Retina (tissue), 1 donor: Measurements from ENCODE around the gene DDX4.
A peak's percentile ranks its signal among the peaks of the same experiment; 100 is the strongest.
"Not testable (repeated sequence)": the region's sequence is repeated elsewhere in the genome, so short reads cannot be mapped to it uniquely, and the experiment has no call there.

Source experiments
- DNase-seq: peaks from one replicate; pipeline ENCODE4 v3.0.0-alpha.2; 2016

Gene DDX4

DNA sequence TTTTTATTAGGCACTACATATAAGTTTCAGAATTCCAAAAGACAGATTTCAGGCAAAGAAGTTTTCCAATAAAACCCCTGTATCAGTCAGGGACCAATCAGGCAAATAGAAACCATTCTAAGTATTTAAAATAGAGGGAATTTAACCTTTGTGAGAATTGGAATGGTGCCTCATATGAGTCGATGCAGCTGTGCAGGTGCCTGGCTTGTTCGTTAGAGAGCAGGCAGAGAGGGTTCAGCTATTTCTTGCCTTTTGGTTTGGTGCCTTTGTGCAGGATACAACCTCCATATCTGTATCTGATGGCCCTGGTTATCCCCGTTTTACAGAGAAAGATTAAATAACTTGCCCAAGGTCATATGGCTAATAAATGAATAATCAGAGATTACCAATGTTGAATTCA, 6.0 kb upstream of the DDX4 start:
- DNase-seq, result no peak

DNA sequence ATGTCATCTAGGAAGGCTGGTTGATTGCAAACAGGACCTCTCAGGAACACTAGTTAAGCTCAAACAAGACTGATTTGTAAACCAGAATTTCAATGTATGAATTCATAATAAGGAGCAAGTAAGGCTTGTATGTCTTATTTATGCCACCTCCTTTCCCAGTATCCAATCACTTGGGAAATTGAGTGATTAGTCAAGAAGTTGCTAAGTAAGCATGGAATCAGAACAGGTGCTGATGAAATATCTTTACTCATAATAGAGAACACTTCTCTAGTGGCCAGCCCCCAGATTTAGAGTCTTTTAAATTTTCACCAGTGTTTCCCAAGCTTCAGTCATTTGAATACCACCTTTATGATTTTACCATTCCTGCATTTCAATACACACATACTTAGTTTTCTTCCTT, 5.3 kb upstream of the DDX4 start:
- DNase-seq, result no peak

DNA sequence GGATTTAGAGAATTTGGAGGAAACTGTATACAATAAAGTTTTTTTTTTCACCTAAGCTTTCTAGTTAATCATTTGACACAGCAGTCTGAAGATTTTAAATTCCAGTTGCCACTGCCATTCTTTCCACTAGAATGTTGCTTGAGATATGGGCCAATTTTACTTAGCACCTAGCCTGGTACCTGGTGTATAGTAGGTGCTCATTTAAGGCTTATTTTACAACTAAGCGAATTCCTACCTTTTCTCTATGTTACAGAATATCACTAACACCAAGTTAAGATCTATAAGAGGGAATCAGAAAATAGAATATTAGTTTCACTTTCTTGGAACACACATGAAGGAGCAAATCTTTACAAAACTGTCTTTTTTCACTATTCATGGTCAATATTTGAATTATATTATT, 3.2 kb upstream of the DDX4 start:
- DNase-seq, result no peak

- no peak for DNase-seq
These were observed 4.9 kb downstream of the DDX4 start for GRCh38 chr5:55742778-55743177.

DNA sequence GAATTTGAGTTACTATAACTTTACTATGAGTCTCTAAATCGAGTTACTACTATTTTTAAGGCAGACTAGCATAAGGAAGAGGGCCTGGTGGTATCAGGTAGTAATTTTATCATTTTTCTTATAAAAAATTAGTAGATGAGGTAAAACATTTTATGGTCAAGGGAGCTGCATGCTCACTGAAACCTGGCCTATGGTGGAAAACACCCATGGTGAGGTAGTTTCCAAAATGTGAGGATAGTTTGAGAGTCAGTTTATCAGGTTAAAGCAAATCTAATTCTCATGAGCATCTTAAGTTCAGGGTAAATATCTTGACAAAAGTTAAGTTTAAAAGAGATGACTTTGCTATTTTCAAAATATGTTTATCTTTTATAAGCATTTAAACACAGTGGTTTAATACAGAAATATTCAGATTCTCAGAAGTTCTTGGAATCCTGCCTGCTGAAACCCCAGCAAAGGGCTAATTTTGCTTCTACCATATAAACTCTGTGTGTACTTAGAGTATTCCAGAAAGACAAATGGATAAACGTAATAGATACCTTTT, 10.0 kb downstream of the DDX4 start:
- DNase-seq, result no peak

DNA sequence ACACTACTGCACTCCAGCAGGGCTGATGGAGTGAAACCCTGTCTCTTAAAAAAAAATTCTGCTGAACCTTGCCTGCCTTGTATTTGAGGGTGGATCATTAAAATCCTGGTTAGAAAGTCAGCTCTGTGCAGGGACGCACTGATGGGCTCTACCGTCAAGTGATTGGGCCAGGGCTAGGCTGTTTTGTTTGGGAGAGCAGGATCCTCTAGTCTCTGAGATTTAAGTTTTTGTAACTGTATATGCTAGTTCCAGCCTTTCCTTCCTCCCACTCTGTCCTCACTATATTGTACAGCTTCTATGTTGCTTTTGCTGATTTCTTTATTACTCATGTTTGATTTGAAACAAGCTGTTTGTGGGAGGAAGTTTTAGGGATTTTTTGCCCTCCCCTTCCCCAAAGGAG, 11.5 kb downstream of the DDX4 start:
- no peak for DNase-seq

GRCh38 chr5:55750063-55750462, 12.2 kb downstream of the DDX4 start:
- DNase-seq, result no peak

GRCh38 chr5:55750499-55750898, 12.6 kb downstream of the DDX4 start:
- no peak for DNase-seq

GRCh38 chr5:55758231-55758630, 20.4 kb downstream of the DDX4 start:
- DNase-seq, result no peak

GRCh38 chr5:55758714-55759113, 20.9 kb downstream of the DDX4 start:
- no peak for DNase-seq

DNA sequence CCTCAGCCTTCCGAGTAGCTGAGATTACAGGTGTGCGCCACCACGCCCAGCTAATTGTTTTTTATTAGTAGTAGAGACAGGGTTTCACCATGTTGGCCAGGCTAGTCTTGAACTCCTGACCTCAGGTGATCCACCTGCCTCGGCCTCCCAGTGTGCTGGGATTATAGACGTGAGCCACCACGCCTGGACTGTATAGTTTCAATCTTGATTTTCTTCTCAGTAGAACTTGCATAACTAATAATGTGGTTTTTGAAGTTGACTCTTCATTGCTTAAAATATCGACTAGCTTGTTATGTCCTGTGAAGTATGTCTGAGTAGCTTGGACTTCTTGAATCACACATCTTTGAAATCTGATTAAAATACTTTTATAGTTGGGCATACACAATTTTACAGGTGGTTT, 23.9 kb downstream of the DDX4 start:
- not testable (repeated sequence) for DNase-seq

DNA sequence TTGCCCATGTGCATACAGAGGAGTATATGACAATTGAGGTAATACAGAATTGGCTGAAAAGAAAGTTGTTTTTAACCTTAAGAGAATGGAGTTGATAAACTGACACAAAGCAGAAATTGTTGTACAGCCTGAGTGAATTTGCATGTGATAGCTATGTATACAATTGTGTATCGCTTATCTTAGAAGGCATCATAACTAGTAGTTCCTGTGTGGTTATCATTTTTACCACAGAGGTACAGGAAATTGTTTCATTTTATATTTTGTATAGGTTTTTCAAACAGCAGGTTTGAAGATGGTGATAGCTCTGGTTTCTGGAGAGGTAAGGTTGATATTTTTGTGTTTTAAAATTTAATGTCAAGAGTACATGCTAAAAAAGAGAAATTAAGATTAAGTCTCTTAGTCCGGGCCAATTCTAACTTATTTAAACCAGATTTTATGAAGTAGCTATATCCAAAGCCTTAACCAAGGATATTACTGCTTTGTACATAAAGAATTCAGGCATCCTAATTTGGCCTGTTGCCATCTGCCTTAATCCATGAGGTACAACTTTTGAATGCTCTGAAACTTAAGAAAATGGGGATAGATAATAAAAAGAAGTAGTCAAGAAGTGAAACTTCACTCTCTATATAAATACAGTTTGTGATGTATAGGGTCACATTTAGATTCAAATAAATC, 26.0 kb downstream of the DDX4 start:
- no peak for DNase-seq

DNA sequence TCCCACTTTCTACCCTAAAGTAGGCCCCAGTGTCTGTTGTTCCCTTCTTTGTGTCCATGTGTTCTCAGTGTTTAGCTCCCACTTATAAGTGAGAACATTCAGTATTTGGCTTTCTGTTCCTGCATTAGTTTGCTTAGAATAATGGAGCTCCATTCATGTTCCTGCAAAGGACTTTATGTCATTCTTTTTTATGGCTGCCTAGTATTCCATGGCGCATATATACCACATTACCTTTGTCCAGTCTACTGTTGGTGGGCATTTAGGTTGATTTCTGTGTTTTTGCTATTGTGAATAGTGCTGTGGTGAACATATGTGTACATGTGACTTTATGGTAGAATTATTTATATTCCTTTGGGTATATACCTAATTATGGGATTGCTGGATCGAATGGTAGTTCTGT, 30.4 kb downstream of the DDX4 start:
- DNase-seq, result no peak

- DNase-seq, result no peak
These were observed 33.4 kb downstream of the DDX4 start for GRCh38 chr5:55771175-55771655.

- no peak for DNase-seq
These were observed 35.2 kb downstream of the DDX4 start for GRCh38 chr5:55773057-55773456.

- no peak for DNase-seq
These were observed 39.5 kb downstream of the DDX4 start for GRCh38 chr5:55777332-55777731.

- no peak for DNase-seq
These were observed 63.1 kb downstream of the DDX4 start for GRCh38 chr5:55800924-55801323.

GRCh38 chr5:55808814-55809213, 71.0 kb downstream of the DDX4 start:
- DNase-seq, result not testable (repeated sequence)

- DNase-seq, result not testable (repeated sequence)
These were observed 78.1 kb downstream of the DDX4 start for GRCh38 chr5:55815939-55816338.

DNA sequence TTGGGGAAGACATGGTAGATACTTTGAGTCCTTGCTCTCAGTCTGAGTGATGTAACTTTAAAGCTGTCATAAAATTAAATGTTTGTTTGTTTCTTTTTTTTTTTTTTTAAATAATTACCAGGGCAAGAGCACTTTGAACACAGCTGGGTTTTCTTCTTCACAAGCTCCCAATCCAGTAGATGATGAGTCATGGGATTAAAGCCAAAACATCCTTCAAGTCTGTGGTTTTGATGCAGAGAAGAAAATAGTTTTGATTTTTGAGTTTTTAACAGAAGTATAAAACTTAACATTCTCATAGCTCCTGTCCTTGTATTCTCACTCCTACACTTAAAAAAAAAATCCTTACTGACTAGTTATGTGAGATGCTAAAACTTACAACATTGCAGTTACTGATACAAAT, 78.5 kb downstream of the DDX4 start:
- DNase-seq, result no peak

DNA sequence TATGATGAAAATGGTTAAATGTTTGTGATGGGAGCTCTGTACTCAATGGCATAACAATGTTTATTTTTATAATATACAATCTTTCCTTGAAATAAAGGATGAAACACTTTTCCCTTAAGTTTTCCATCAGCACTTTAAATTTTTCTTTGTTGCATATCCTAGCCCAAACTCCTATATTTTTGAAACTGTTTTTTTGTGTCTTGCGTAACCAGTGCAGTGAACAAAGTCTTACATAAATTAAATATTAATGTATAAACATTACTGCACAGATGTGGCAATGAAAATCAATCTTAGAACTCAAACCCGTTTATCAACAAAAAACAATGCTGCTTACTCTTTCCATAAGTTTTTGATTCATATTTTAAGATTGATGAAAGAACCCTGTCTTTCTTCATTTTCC, 79.2 kb downstream of the DDX4 start:
- DNase-seq, result no peak

DNA sequence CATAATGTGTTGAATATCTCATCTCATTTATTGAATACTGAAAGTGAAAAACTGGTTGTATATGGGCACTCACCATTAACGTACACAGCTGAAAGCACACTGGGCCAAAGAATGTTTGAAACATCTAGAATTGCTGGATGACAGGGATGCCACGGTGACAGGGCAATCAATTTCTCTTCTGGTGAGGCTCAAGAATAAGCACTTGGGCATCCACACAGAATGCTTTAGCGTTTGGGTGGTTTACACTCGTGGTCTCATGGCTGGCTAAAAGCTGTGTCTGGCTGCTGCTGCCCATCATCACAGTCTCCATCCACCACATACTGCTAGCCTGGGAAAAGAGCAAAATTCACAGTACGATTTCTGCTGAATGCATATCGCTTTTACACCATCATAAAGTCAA, 82.6 kb downstream of the DDX4 start:
- DNase-seq, result peak; percentile 2

GRCh38 chr5:55821731-55822512, 84.1 kb downstream of the DDX4 start:
- DNase-seq, result peak; percentile 60

- no peak for DNase-seq
These were observed 85.4 kb downstream of the DDX4 start for GRCh38 chr5:55823151-55823796.
